BLaER1 treated with 17β-estradiol and CSF1 and Interleukin-3, amounts not matched to agents 10 nM and 100 nM (cell line): ENCODE data around the gene BPIFA1.

Experiments
- H3K27ac ChIP-seq, 11 experiments: shearing (Covaris generic); formaldehyde crosslinking; 2 replicates each; pipeline ENCODE4 v1.8.1; 2022
- H3K27me3 ChIP-seq, 11 experiments: shearing (Covaris generic); formaldehyde crosslinking; 2 replicates each; pipeline ENCODE4 v1.8.1; 2022
- H3K36me3 ChIP-seq, 11 experiments: shearing (Covaris generic); formaldehyde crosslinking; 2 replicates each; pipeline ENCODE4 v1.8.1; 2022
- H3K4me1 ChIP-seq, 10 experiments: shearing (Covaris generic); formaldehyde crosslinking; 2 replicates each; pipeline ENCODE4 v1.8.1; 2022
- H3K4me2 ChIP-seq, 11 experiments: shearing (Covaris generic); formaldehyde crosslinking; 2 replicates each; pipeline ENCODE4 v1.8.1; 2022
- H3K4me3 ChIP-seq, 10 experiments: shearing (Covaris generic); formaldehyde crosslinking; 2 replicates each; pipeline ENCODE4 v1.8.1; 2022
- H3K9ac ChIP-seq, 11 experiments: shearing (Covaris generic); formaldehyde crosslinking; 2 replicates each; pipeline ENCODE4 v1.8.1; 2022
- H3K9me3 ChIP-seq, 11 experiments: shearing (Covaris generic); formaldehyde crosslinking; replicated peaks in 1 of 11; 2 replicates each; pipeline ENCODE4 v1.8.1; 2022
- H4K20me1 ChIP-seq, 11 experiments: shearing (Covaris generic); formaldehyde crosslinking; 2 replicates each; pipeline ENCODE4 v1.8.1; 2022
- Cebpa-rat ChIP-seq, 11 experiments: shearing (Covaris generic); IDR thresholded peaks; 2 replicates each; pipeline ENCODE4 v1.8.1; 2022

BPIFA1 gene

GRCh38 chr20:33285861-33286495 is 50.2 kb downstream of the BPIFA1 start:
- no peaks in the 10 kb centered on the region for H3K36me3 ChIP-seq
- H3K4me2 ChIP-seq = no peak overlapping the region
- no peak overlapping the region for H3K9ac ChIP-seq
- no peak overlapping the region for H3K4me3 ChIP-seq
- no peaks in the 10 kb centered on the region for H3K9me3 ChIP-seq
- H3K27me3 ChIP-seq = no peaks in the 10 kb centered on the region
- H4K20me1 ChIP-seq = no peaks in the 10 kb centered on the region
- H3K27ac ChIP-seq = no peak overlapping the region
- TF ChIP-seq Cebpa-rat (IDR thresholded peaks at IDR 0.05) = no peak
- peaks cover 0 to 11% (median 7%) of the 10 kb centered on the region in 10 experiments; a peak in 11 of 20 replicates for H3K4me1 ChIP-seq

- H3K4me1 ChIP-seq = peaks cover 0 to 9% (median 4%) of the 10 kb centered on the region in 10 experiments; a peak in 11 of 20 replicates
- no peak for TF ChIP-seq Cebpa-rat (IDR thresholded peaks at IDR 0.05)
- no peaks in the 10 kb centered on the region for H3K27me3 ChIP-seq
These were observed 52.1 kb downstream of the BPIFA1 start for GRCh38 chr20:33287884-33288283.

GRCh38 chr20:33290852-33291251 is 55.1 kb downstream of the BPIFA1 start:
- H3K4me2 ChIP-seq = no peak overlapping the region
- no peak overlapping the region for H3K27ac ChIP-seq
- H4K20me1 ChIP-seq = no peaks in the 10 kb centered on the region
- H3K4me3 ChIP-seq = no peak overlapping the region
- no peak for TF ChIP-seq Cebpa-rat (IDR thresholded peaks at IDR 0.05)
- H3K27me3 ChIP-seq = no peaks in the 10 kb centered on the region
- H3K9ac ChIP-seq = no peak overlapping the region
- no peaks in the 10 kb centered on the region for H3K36me3 ChIP-seq
- no peaks in the 10 kb centered on the region for H3K9me3 ChIP-seq
- H3K4me1 ChIP-seq = peaks cover 0 to 3% (median 0%) of the 10 kb centered on the region in 10 experiments; a peak in 1 of 20 replicates

More at GRCh38 chr20:33287884-33288283, 52.1 kb downstream of the BPIFA1 start:
- no peak overlapping the region for H3K27ac ChIP-seq
- no peaks in the 10 kb centered on the region for H3K36me3 ChIP-seq
- no peaks in the 10 kb centered on the region for H4K20me1 ChIP-seq
- H3K4me2 ChIP-seq = peak overlapping the region in 2 of 11 experiments; percentile 2 to 10; a peak in 1 of 22 replicates
- no peaks in the 10 kb centered on the region for H3K9me3 ChIP-seq
- no peak overlapping the region for H3K9ac ChIP-seq
- no peak overlapping the region for H3K4me3 ChIP-seq

GRCh38 chr20:33291416-33291815 is 55.6 kb downstream of the BPIFA1 start:
- Histone ChIP-seq H4K20me1 (no peaks in the 10 kb centered on the region), H3K27ac (no peak overlapping the region), H3K27me3 (no peaks in the 10 kb centered on the region), H3K9me3 (no peaks in the 10 kb centered on the region), H3K4me3 (no peak overlapping the region), H3K4me2 (no peak overlapping the region), H3K9ac (no peak overlapping the region), H3K36me3 (no peaks in the 10 kb centered on the region), H3K4me1 (peaks cover 0 to 3% (median 0%) of the 10 kb centered on the region in 10 experiments; a peak in 1 of 20 replicates)
- TF ChIP-seq Cebpa-rat (IDR thresholded peaks at IDR 0.05) = no peak

- H3K27ac ChIP-seq = no peak overlapping the region
- H3K4me3 ChIP-seq = no peak overlapping the region
- H3K36me3 ChIP-seq = no peaks in the 10 kb centered on the region
- no peaks in the 10 kb centered on the region for H3K9me3 ChIP-seq
- H3K4me1 ChIP-seq = peaks cover 0 to 3% (median 0%) of the 10 kb centered on the region in 10 experiments; a peak in 1 of 20 replicates
- no peak overlapping the region for H3K9ac ChIP-seq
- no peaks in the 10 kb centered on the region for H3K27me3 ChIP-seq
- no peak overlapping the region for H3K4me2 ChIP-seq
- TF ChIP-seq Cebpa-rat (IDR thresholded peaks at IDR 0.05) = no peak
- no peaks in the 10 kb centered on the region for H4K20me1 ChIP-seq
These were observed 56.1 kb downstream of the BPIFA1 start for GRCh38 chr20:33291830-33292355.
